Ascending aorta (tissue), 2 donors: ENCODE measurements around the gene CD53. TPM values are rescaled to one million over a fixed set of nuclear protein-coding genes. Genes with fewer than 3 reads are reported as not detected.

ENCODE experiments used
- DNase-seq, 2 donors: peaks; one replicate each; pipeline ENCODE4 v3.0.0-alpha.2; 2019; ENCODE audit warnings: low spot score in 2 of 2
- H3K27ac ChIP-seq, 2 donors: fragments of 200-600 bp; sonication (generic); one replicate each; pipeline ENCODE4 v1.5.1; 2016 to 2017; ENCODE audit warnings: mild to moderate bottlenecking in 1 of 2
- H3K27me3 ChIP-seq: fragments of 200-600 bp; sonication (generic); one replicate; pipeline ENCODE4 v1.5.1; 2017
- H3K36me3 ChIP-seq, 2 donors: fragments of 200-600 bp; sonication (generic); one replicate each; pipeline ENCODE4 v1.5.1; 2016
- H3K4me1 ChIP-seq, 2 donors: fragments of 200-600 bp; sonication (generic); one replicate each; pipeline ENCODE4 v1.5.1; 2016 to 2017; ENCODE audit warnings: mild to moderate bottlenecking in 1 of 2
- H3K4me3 ChIP-seq, 2 donors: fragments of 200-600 bp; sonication (generic); one replicate each; pipeline ENCODE4 v1.5.1; 2016 to 2017; ENCODE audit warnings: mild to moderate bottlenecking in 1 of 2
- H3K9me3 ChIP-seq, 2 donors: fragments of 200-600 bp; sonication (generic); one replicate each; pipeline ENCODE4 v1.5.1; 2016
- intact Hi-C: fragments of 100-400 bp; cut with DNase I; formaldehyde crosslinking; loops from one replicate; pipeline ENCODE4 v1.15.1; 2023
- total RNA-seq: library from RNA; depleted of rRNA; stranded (reverse); fragments of >200 nt; gene quantifications from one replicate; pipeline ENCODE4 v1.1.0, GENCODE V29; 2016
- TF ChIP-seq, protein P1 (sequence below), 3 experiments: fragments of 200-600 bp in 2 of 3; fragments of 450-650 bp in 1 of 3; sonication (generic) in 2 of 3; IDR thresholded peaks; one replicate each; pipeline ENCODE4 v1.5.1; 2016 to 2019; ENCODE audit warnings: antibody characterized with exemption in 3 of 3, mild to moderate bottlenecking in 1 of 3, moderate library complexity in 1 of 3

The CD53 gene
- total RNA-seq, 1 donor from 2014 or later = 18.7 TPM

DNA sequence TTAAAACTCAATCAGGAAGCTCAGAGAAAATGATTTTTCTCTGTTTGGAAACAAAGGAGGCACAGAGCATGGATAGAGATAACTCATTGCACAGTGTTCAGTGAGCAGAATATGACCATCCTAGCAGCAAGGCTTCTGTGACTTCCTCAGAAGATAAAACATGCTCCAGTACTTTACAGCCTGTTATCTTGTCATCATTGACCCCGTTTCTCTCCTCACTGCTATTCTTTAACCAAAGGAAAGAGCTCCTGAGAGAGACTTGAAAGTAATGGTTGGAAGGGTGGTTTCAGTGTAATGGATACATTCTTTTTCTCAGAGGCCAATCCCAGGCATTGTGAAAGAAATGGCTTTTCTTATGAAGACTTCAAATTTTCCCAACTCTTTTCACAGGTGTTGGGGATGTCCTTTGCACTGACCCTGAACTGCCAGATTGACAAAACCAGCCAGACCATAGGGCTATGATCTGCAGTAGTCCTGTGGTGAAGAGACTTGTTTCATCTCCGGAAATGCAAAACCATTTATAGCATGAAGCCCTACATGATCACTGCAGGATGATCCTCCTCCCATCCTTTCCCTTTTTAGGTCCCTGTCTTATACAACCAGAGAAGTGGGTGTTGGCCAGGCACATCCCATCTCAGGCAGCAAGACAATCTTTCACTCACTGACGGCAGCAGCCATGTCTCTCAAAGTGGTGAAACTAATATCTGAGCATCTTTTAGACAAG lies 25.9 kb downstream of the CD53 start:
- TF ChIP-seq, protein P1, sequence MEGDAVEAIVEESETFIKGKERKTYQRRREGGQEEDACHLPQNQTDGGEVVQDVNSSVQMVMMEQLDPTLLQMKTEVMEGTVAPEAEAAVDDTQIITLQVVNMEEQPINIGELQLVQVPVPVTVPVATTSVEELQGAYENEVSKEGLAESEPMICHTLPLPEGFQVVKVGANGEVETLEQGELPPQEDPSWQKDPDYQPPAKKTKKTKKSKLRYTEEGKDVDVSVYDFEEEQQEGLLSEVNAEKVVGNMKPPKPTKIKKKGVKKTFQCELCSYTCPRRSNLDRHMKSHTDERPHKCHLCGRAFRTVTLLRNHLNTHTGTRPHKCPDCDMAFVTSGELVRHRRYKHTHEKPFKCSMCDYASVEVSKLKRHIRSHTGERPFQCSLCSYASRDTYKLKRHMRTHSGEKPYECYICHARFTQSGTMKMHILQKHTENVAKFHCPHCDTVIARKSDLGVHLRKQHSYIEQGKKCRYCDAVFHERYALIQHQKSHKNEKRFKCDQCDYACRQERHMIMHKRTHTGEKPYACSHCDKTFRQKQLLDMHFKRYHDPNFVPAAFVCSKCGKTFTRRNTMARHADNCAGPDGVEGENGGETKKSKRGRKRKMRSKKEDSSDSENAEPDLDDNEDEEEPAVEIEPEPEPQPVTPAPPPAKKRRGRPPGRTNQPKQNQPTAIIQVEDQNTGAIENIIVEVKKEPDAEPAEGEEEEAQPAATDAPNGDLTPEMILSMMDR (IDR thresholded peaks at IDR 0.05) = no peak
- Histone ChIP-seq H3K36me3 (no peaks in the 10 kb centered on the region), H3K4me3 (no peak overlapping the region), H3K27ac (no peak overlapping the region), H3K27me3 (no peaks in the 10 kb centered on the region), H3K9me3 (no peaks in the 10 kb centered on the region), H3K4me1 (no peaks in the 10 kb centered on the region)
- no peak for DNase-seq
- intact Hi-C loops = no loop called here

DNA sequence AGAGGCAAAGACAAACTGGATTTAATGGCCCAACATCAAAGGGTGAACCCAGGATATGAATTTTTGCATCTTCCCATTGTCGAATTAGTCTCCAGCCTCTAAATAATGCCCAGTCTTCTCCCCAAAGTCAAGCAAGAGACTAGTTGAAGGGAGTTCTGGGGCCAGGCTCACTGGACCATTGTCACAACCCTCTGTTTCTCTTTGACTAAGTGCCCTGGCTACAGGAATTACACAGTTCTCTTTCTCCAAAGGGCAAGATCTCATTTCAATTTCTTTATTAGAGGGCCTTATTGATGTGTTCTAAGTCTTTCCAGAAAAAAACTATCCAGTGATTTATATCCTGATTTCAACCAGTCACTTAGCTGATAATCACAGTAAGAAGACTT lies 26.5 kb downstream of the CD53 start:
- Histone ChIP-seq H3K4me1 (no peaks in the 10 kb centered on the region), H3K27me3 (no peaks in the 10 kb centered on the region), H3K9me3 (no peaks in the 10 kb centered on the region), H3K4me3 (no peak overlapping the region), H3K27ac (no peak overlapping the region), H3K36me3 (no peaks in the 10 kb centered on the region)
- intact Hi-C loops = no loop called here
- TF ChIP-seq, protein P1 (IDR thresholded peaks at IDR 0.05) = no peak
- no peak for DNase-seq

DNA sequence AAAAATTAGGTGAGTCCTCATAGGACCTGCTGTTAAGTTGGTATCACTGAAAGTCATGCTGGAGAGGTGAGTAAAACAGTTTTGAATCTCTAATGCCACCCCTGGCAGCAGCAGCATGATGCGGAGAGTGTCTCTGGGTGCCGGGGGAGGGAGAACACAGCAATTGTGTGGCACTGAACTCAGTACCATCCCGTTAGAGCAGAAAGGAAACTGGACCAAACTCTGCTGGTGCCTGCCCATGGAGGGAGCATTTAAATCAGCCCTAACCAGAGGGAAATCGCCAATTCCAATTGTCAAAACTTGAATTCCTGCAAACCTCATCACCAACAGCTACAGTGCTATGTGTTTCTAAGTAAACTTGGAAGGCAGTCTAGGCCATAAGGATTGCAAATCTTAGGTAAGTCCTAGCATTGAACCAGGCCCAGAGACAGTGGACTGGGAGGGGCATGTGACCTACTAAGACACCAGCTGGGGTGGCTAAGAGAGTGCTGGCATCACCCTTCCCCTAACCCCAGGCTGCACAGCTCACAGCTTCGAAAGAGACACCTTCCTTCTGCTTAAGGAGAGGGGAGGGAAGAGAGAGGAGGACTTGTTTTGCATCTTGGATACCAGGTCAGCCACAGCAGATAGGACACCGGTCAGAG lies 30.0 kb downstream of the CD53 start:
- intact Hi-C loops = no loop called here
- TF ChIP-seq, protein P1 (IDR thresholded peaks at IDR 0.05) = no peak

DNA sequence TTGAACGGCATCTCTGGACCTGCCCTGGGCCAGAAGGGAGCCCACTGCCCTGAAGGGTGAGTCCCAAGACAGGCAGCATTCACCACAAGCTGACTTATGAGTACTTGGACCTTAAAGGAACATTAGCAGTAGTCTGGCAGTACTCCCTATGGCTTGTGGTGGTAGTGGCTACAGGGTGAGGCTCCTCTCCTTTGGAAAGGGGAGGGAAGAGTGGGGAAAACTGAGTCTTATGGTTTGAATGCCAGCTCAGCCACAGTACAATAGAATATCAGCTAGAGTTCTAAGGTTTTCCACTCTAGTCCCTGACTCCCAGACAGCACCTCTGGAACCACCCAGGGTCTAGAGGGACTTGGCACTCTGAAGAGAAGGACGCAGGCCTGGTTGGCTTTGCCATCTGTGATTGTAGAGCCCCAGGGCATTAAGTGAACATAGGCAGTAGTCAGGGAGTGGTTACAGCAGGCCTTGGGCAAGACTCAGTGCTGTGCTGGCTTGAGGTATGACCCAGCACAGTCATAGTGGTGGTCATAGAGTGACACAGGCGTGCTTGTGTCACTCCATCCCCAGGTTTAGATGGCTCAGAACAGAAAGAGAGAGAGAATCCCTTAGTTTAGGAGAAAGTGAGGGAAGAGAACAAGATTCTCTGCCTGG lies 31.0 kb downstream of the CD53 start:
- TF ChIP-seq, protein P1 (IDR thresholded peaks at IDR 0.05) = no peak
- Histone ChIP-seq H3K36me3 (no peaks in the 10 kb centered on the region), H3K4me1 (no peaks in the 10 kb centered on the region), H3K4me3 (no peak overlapping the region), H3K27me3 (no peaks in the 10 kb centered on the region), H3K9me3 (no peaks in the 10 kb centered on the region), H3K27ac (no peak overlapping the region)
- intact Hi-C loops = no loop called here
- DNase-seq = no peak

More for the DNA sequence above, 30.0 kb downstream of the CD53 start:
- no peaks in the 10 kb centered on the region for H3K36me3 ChIP-seq
- H3K27ac ChIP-seq = no peak overlapping the region
- no peak overlapping the region for H3K4me3 ChIP-seq
- DNase-seq = no peak
- H3K9me3 ChIP-seq = no peaks in the 10 kb centered on the region
- no peaks in the 10 kb centered on the region for H3K27me3 ChIP-seq
- H3K4me1 ChIP-seq = no peaks in the 10 kb centered on the region

DNA sequence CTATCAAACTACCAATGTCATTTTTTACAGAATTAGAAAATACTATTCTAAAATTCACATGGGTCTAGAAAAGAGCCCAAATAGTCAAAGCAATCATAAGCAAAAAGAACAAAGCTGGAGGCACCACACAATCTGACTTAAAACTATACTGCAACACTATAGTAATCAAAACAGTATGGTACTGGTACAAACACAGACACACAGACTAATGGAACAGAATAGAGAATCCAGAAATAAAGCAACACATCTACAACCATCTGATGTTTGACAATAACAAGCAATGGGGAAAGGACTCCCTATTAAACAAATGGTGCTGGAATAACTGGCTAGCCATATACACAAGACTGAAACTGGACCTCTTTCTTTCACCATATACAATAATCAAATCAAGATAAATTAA lies 39.8 kb downstream of the CD53 start:
- no peaks in the 10 kb centered on the region for H3K27me3 ChIP-seq
- H3K9me3 ChIP-seq = peaks cover 0 to 20% of the 10 kb centered on the region in 2 donors
- intact Hi-C loops = no loop called here
- no peaks in the 10 kb centered on the region for H3K36me3 ChIP-seq
- no peak overlapping the region for H3K27ac ChIP-seq
- no peak for DNase-seq
- TF ChIP-seq, protein P1 (IDR thresholded peaks at IDR 0.05) = no peak
- H3K4me1 ChIP-seq = no peaks in the 10 kb centered on the region
- H3K4me3 ChIP-seq = no peak overlapping the region
